ENCODE measurements around the gene ZNF202.
"Not testable (repeated sequence)": the region's sequence is repeated elsewhere in the genome, so short reads cannot be mapped to it uniquely, and the experiment has no call there.

ZNF202 gene

GRCh38 chr11:123740787-123741158, 687 bp downstream of the ZNF202 start:
- no peak for DNase-seq

GRCh38 chr11:123738374-123738773, 3.1 kb downstream of the ZNF202 start:
- no peak for DNase-seq

- DNase-seq: no peak
Observed at GRCh38 chr11:123736769-123737168, 4.7 kb downstream of the ZNF202 start.

GRCh38 chr11:123729602-123730001, 11.9 kb downstream of the ZNF202 start:
- no peak for DNase-seq

GRCh38 chr11:123725995-123726655, 15.3 kb downstream of the ZNF202 start:
- DNase-seq: no peak

GRCh38 chr11:123719452-123719851, 22.0 kb downstream of the ZNF202 start:
- no peak for DNase-seq

GRCh38 chr11:123718469-123718868, 23.0 kb downstream of the ZNF202 start:
- DNase-seq: no peak

GRCh38 chr11:123718063-123718462, 23.4 kb downstream of the ZNF202 start:
- no peak for DNase-seq

GRCh38 chr11:123712627-123713026, 28.8 kb downstream of the ZNF202 start:
- not testable (repeated sequence) for DNase-seq

- DNase-seq: peak; percentile 59
Observed at GRCh38 chr11:123707606-123708205, 33.8 kb downstream of the ZNF202 start.

- DNase-seq: no peak
Observed at GRCh38 chr11:123707206-123707605, 34.3 kb downstream of the ZNF202 start.

- DNase-seq: no peak
Observed at GRCh38 chr11:123704341-123704740, 37.1 kb downstream of the ZNF202 start.

- no peak for DNase-seq
Observed at GRCh38 chr11:123702696-123703095, 38.8 kb downstream of the ZNF202 start.

GRCh38 chr11:123702139-123702538, 39.3 kb downstream of the ZNF202 start:
- no peak for DNase-seq

- DNase-seq: no peak
Observed at GRCh38 chr11:123700772-123701171, 40.7 kb downstream of the ZNF202 start.

- DNase-seq: no peak
Observed at GRCh38 chr11:123698546-123699127, 42.8 kb downstream of the ZNF202 start.

- DNase-seq: no peak
Observed at GRCh38 chr11:123696183-123696582, 45.3 kb downstream of the ZNF202 start.

GRCh38 chr11:123695231-123695630, 46.2 kb downstream of the ZNF202 start:
- no peak for DNase-seq

GRCh38 chr11:123694551-123694950, 46.9 kb downstream of the ZNF202 start:
- DNase-seq: no peak

- DNase-seq: no peak
Observed at GRCh38 chr11:123692961-123693360, 48.5 kb downstream of the ZNF202 start.

GRCh38 chr11:123690485-123690884, 51.0 kb downstream of the ZNF202 start:
- DNase-seq: no peak

GRCh38 chr11:123684601-123685000, 56.9 kb downstream of the ZNF202 start:
- no peak for DNase-seq

GRCh38 chr11:123683428-123684170, 57.9 kb downstream of the ZNF202 start:
- no peak for DNase-seq

All from activated CD8-positive, alpha-beta memory T cell treated with anti-CD3 and anti-CD28 coated beads, Interleukin-2, amount 50 U/mL, for 4 hours (primary cell).